Measurements from ENCODE around the gene SH3PXD2A.
"Not testable (repeated sequence)": the region's sequence is repeated elsewhere in the genome, so short reads cannot be mapped to it uniquely, and the experiment has no call there.

SH3PXD2A gene

DNA sequence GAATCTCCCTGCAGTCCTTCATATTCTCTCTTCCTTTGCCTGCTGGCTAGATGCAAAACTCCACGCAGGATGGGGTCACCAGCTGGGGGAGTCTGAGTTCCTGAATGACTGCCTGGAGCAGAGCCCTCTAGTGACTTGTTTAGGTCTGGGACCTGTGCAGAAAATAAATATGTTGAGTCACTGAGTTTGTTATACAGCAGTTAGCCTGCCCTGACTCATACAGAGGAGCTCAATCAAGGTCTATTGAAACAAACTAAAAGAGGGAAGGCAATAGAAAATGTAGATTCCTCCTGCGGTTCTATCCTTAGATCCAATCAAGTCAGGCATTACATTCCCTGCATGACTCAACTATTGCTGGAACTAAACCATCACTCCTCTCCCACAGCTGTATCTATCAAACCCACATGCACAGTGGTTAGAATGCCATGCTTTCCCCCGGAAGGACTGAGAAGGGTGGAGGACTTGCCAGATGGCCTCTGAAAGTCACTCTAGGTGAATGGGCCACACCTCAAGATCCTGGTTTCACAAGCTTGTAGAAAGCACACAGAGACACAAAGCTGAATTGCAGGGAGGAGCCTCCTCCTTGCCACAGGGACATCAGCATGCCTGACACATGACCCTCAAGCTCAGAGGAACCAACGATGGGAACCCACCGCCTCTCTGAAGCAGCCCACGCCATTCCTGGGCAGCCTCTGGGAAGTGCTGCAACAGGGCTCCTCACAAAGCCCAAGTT lies 73.9 kb downstream of the SH3PXD2A start:
- peaks cover 11 to 13% of the 10 kb centered on the region in 2 donors for H3K4me1 Mint-ChIP-seq
- no peaks in the 10 kb centered on the region for H3K36me3 Mint-ChIP-seq
- peaks cover 33 to 51% of the 10 kb centered on the region in 2 donors for H3K27me3 Mint-ChIP-seq
- H3K4me3 Mint-ChIP-seq = no peak overlapping the region
- H3K9me3 Mint-ChIP-seq = no peaks in the 10 kb centered on the region
- H3K27ac Mint-ChIP-seq = no peak overlapping the region
- DNase-seq (no peak), ATAC-seq (replicated peaks) (peak; percentile 23 to 46)

DNA sequence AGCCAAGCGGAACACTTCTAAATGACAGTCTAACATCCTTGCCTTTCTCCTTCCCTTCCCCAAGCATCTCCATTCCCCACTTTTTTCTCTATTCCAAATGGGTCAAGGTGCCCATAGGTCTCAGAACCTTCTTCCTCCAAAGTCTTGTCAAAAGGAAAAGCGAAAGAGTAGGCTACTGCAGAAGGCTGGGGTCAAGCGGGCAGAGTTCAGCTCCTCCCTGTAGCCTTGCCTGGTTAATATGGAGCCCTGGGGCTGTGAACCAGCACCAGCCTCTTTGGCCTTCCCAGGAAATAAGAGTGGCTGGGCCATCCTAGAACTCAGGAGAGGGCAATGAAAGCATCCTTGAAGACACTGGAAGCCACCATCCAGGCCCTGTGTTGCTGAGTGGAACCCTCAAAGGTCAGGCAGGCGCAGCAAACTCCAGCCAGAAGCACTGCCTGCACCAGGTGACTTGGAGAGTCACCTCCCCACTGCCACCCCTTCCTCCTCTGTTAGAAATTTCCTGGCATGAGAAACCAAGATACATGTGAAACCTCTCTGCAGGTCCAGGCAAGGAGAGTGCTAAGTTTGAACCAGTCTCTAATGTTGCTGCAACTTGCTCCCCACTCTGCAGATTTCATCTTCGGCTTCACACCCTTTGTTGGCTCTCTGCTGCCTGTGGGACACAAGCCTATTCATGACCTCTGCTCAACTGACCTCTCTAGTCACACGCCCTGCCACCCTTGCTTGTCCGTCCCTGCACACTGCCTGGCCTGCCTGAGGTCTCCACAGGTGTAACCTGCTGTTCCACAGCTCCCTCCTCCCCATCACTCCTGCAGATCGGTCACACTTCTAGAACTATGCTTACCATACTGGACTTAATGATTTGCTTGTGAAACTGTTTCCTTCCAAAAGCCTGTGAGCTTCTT lies 74.9 kb downstream of the SH3PXD2A start:
- H3K4me1 Mint-ChIP-seq = peaks cover 11 to 19% of the 10 kb centered on the region in 2 donors
- no peaks in the 10 kb centered on the region for H3K36me3 Mint-ChIP-seq
- ATAC-seq (replicated peaks) (no peak), DNase-seq (no peak)
- peak overlapping the region; percentile 26 for H3K27ac Mint-ChIP-seq
- no peaks in the 10 kb centered on the region for H3K9me3 Mint-ChIP-seq
- peaks cover 33 to 46% of the 10 kb centered on the region in 2 donors for H3K27me3 Mint-ChIP-seq
- no peak overlapping the region for H3K4me3 Mint-ChIP-seq

DNA sequence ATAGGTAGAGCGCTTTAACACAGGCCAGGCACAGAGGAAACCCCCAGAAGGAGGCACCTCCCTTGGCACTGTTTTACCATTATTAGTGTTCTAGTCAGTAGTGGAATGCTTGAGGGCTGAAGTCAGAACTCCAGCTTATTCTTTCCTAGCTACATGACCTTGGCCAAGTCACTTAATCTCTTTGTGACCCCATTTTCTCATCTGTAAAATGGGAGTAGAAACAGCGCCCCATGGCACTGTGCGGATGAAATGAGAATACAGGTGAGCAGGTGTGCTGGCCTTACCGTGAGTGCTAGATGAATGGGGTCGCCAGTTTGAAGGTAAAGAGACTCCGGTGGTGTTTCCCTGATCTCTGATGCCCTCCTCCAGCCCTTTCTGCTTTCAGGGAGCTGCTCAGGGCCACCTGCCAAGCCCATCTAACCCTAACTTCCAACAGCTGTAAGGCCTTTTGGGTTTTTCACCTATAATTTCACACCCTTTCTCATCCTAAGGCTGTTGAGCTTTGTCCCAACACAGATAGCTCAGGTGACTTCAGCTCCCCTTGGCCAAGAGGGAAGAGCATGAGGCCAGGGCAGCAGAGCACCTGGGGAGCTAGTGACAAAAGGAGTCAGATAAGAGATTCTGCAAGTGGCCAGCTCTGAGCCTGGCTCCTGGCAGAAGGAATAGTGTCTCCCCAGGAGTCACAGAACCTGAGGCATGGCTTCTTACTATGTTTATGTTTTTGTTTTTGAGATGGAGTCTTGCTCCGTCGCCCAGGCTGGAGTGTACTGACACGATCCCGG lies 76.8 kb downstream of the SH3PXD2A start:
- H3K36me3 Mint-ChIP-seq = no peaks in the 10 kb centered on the region
- peaks cover 24 to 28% of the 10 kb centered on the region in 2 donors for H3K27me3 Mint-ChIP-seq
- peaks cover 2 to 10% of the 10 kb centered on the region in 2 donors for H3K9me3 Mint-ChIP-seq
- ATAC-seq (replicated peaks) = no peak
- H3K4me3 Mint-ChIP-seq = no peak overlapping the region
- no peak overlapping the region for H3K27ac Mint-ChIP-seq
- no peak for DNase-seq
- peaks cover 14 to 19% of the 10 kb centered on the region in 2 donors for H3K4me1 Mint-ChIP-seq

DNA sequence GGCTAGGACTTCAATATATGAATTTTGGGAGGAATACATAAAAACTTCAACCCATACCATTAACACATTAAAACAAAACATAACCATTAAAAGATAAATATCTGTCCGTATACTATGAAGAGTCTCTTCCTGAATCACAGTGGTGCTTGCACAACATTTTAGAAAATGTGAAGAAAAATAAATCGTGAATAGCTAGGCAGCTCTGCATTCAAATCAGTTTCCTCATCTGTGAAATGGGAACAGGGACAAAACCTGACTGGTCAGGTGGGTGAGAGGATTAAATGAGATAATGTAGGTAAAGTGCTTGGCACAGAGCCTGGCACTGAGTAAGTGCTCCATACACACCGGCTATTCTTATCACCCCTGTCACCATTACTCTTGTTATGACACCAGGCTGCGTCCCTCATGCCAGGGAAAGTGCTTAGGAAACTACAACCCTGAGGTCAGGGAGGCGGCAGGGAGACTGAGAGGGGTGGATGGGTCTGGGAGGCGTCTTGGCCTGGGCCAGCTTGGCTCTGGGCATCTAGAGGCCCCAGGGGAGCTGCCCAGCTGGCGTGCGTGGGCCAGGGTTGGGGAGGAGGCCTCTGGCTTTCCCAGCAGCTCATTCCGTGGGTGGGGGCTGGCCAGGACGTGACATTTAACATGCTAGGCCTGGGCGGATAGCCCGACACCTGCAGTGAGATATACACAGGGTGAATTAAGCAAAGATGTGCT lies 78.3 kb downstream of the SH3PXD2A start:
- Mint-ChIP-seq H3K9me3 (peaks cover 2 to 10% of the 10 kb centered on the region in 2 donors), H3K36me3 (no peaks in the 10 kb centered on the region), H3K27ac (peak overlapping the region; percentile 32), H3K4me3 (no peak overlapping the region), H3K27me3 (peaks cover 11 to 20% of the 10 kb centered on the region in 2 donors), H3K4me1 (peaks cover 19 to 29% of the 10 kb centered on the region in 2 donors)
- DNase-seq = peak; percentile 56
- ATAC-seq (replicated peaks) = peak; percentile 53 to 68

DNA sequence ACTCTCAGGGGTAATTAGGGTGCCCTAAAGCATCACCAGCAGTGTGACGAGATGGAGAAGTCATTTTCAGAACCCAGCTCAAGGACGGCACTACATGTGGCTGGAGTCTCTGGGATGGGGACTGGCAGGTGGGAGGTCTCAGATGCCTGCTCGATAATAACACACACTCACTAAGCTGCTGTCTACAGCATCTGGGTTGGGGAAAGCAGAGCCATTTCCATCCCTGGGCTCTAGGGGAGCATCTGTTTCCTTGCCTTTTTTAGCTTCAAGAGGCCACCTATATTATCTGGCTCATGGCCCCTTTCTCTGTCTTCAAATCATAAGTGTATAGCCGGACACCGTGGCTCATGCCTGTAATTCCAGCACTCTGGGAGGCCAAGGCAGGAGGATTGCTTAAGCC lies 79.6 kb downstream of the SH3PXD2A start:
- Mint-ChIP-seq H3K4me3 (no peak overlapping the region), H3K9me3 (peaks cover 2 to 10% of the 10 kb centered on the region in 2 donors), H3K36me3 (no peaks in the 10 kb centered on the region), H3K4me1 (peaks cover 29 to 41% of the 10 kb centered on the region in 2 donors), H3K27me3 (peaks cover 2 to 9% of the 10 kb centered on the region in 2 donors), H3K27ac (no peak overlapping the region)
- DNase-seq = no peak
- no peak for ATAC-seq (replicated peaks)

DNA sequence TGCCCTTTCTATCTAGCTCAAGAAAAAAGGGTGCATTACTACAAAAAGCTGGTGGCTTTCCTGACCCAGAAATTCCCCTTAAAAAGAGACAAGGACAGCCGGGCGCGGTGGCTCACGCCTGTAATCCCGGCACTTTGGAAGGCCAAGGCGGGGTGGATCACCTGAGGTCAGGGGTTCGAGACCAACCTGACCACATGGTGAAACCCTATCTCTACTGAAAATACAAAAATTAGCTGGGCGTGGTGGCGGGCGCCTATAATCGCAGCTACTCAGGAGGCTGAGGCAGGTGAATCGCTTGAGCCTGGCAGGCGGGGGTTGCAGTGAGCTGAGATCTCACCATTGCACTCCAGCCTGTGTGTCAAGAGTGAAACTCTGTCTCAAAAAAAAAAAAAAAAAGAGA lies 82.5 kb downstream of the SH3PXD2A start:
- H3K4me3 Mint-ChIP-seq = peak overlapping the region; percentile 86
- H3K9me3 Mint-ChIP-seq = peaks cover 2 to 10% of the 10 kb centered on the region in 2 donors

DNA sequence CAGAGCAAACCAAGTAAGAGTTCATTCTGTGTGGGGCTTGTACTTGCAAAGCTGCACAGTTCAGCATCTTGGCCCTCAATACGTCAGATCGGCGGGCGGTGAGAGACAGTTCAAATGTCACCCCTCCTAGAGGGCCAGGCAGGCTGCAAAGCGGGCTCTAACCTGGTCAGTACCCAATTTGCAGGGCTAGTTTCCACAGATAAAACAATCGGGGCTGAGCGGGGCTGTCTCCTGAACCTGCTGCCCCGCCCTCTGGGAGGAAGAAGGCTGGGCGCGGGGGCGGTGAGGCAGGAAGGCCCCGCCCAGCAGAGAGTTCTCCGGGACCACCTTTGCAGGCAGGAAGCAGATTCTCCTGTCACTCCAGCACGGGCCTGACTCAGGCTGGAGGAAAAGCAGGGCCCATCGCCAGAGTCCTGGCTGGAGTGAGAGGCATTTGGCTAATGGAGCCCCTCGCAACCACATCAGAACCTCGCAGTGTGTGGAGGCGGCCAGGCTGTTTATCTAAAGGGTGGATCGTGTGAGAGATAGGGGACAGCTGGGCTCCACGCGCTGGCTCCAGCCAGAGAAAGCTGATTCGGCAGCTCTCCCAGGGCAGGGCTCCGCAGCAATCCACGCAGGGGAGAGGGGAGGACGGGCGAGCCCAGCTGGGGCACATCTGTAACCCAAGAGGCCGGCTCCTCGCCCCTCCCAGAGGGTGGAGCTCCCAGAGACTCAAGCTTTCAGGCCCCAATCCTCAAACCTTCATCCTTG lies 83.1 kb downstream of the SH3PXD2A start:
- peak; percentile 65 to 74 for ATAC-seq (replicated peaks)
- H3K4me3 Mint-ChIP-seq = peak overlapping the region; percentile 86
- H3K9me3 Mint-ChIP-seq = peaks cover 2 to 10% of the 10 kb centered on the region in 2 donors

More for the DNA sequence above, 82.5 kb downstream of the SH3PXD2A start:
- H3K36me3 Mint-ChIP-seq; ATAC-seq (replicated peaks); H3K27me3 Mint-ChIP-seq; DNase-seq; H3K27ac Mint-ChIP-seq: not testable (repeated sequence)
- peaks cover 47 to 71% of the 10 kb centered on the region in 2 donors for H3K4me1 Mint-ChIP-seq

DNA sequence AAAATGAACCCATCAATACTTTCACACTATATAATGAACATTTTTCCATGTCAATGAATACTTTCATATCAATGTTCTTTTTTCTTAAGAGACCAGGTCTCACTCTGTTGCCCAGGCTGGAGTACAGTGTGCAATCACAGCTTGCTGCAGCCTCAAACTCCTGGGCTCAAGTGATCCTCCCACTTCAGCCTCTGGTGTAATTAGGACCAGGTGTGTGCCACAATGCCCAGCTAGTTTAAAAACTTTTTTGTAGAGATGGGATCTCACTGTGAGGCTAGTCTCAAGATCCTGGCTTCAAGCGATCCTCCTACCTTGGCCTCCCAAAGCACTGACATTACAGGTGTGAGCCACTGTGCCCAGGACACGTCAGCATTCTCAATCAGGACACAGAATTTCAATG lies 85.2 kb downstream of the SH3PXD2A start:
- H3K4me3 Mint-ChIP-seq = no peak overlapping the region
- H3K27ac Mint-ChIP-seq = no peak overlapping the region

More for the DNA sequence above, 83.1 kb downstream of the SH3PXD2A start:
- DNase-seq = peak; percentile 26
- Mint-ChIP-seq H3K27ac (peak overlapping the region; percentile 83), H3K4me1 (peaks cover 44 to 67% of the 10 kb centered on the region in 2 donors), H3K27me3 (no peaks in the 10 kb centered on the region), H3K36me3 (no peaks in the 10 kb centered on the region)

DNA sequence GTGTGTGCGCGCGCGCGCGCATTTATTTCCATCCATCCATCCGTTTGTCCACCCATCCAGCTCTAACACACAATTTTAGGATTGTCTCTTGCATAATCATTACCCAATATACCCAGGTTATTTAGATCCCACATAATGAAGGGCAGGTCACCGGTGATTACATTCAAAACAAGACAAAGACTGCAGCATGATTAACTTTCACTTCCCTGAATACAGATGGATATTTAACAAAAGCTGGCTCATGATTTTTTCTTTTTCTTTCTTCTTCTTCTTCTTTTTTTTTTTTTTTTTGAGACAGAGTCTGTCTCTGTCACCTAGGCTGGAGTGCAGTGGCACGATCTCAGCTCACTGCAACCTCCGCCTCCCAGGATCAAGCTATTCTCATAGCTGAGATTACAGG lies 86.2 kb downstream of the SH3PXD2A start:
- Mint-ChIP-seq H3K27ac (no peak overlapping the region), H3K9me3 (peaks cover under 1 to 3% of the 10 kb centered on the region in 2 donors), H3K36me3 (no peaks in the 10 kb centered on the region), H3K4me3 (no peak overlapping the region), H3K27me3 (no peaks in the 10 kb centered on the region), H3K4me1 (peaks cover 47 to 68% of the 10 kb centered on the region in 2 donors)
- DNase-seq = no peak
- ATAC-seq (replicated peaks) = peak; percentile 66 to 67

More for the DNA sequence above, 85.2 kb downstream of the SH3PXD2A start:
- DNase-seq = no peak
- no peaks in the 10 kb centered on the region for H3K27me3 Mint-ChIP-seq
- peaks cover 45 to 64% of the 10 kb centered on the region in 2 donors for H3K4me1 Mint-ChIP-seq
- H3K9me3 Mint-ChIP-seq = peaks cover 2 to 10% of the 10 kb centered on the region in 2 donors
- no peak for ATAC-seq (replicated peaks)
- no peaks in the 10 kb centered on the region for H3K36me3 Mint-ChIP-seq

DNA sequence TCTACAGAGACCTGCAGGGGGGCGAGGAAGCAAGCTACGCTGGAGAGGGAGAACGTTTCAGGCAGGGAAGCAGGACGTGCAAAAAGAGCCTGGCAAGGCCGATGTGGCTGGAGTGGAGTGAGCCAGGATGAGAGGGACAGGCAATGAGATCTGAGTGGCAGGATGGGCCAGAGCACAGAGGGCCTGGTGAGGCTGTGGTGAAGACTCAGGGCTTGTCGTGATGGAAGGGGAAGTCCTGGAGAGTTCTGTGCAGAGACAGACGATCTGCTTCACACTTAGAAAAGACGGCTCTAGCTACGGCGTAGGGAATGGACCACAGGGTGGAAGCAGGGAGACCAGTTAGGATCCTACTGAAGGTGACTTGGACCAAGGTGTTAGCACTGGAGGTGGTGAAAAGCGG lies 87.0 kb downstream of the SH3PXD2A start:
- Mint-ChIP-seq H3K27me3 (no peaks in the 10 kb centered on the region), H3K4me1 (peaks cover 54 to 77% of the 10 kb centered on the region in 2 donors), H3K9me3 (peaks cover 0 to 4% of the 10 kb centered on the region in 2 donors), H3K4me3 (no peak overlapping the region), H3K27ac (no peak overlapping the region), H3K36me3 (no peaks in the 10 kb centered on the region)
- ATAC-seq (replicated peaks) (no peak), DNase-seq (no peak)

DNA sequence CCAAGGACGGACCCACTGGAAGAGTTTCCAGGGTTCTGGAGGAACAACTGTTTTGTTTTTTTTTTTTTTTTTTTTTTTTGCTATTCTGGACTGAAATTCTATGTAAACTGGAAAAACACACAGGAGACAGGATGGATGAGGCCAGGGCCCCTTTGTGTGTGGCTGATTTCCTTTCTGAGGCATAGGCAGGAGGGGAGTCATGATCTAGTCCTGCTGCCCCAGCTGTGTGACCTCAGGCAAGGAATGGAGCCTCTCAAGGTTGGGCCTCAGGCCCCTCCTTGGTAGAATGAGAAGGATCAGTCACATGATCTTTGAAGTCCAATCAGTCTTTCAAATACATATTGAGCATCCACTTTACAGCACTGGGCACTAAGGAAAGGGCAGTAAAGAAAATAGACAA lies 87.6 kb downstream of the SH3PXD2A start:
- Mint-ChIP-seq H3K9me3 (peaks cover 0 to 4% of the 10 kb centered on the region in 2 donors), H3K4me3 (no peak overlapping the region), H3K27me3 (no peaks in the 10 kb centered on the region), H3K27ac (no peak overlapping the region), H3K4me1 (peaks cover 54 to 80% of the 10 kb centered on the region in 2 donors), H3K36me3 (no peaks in the 10 kb centered on the region)
- no peak for DNase-seq
- ATAC-seq (replicated peaks) = no peak

DNA sequence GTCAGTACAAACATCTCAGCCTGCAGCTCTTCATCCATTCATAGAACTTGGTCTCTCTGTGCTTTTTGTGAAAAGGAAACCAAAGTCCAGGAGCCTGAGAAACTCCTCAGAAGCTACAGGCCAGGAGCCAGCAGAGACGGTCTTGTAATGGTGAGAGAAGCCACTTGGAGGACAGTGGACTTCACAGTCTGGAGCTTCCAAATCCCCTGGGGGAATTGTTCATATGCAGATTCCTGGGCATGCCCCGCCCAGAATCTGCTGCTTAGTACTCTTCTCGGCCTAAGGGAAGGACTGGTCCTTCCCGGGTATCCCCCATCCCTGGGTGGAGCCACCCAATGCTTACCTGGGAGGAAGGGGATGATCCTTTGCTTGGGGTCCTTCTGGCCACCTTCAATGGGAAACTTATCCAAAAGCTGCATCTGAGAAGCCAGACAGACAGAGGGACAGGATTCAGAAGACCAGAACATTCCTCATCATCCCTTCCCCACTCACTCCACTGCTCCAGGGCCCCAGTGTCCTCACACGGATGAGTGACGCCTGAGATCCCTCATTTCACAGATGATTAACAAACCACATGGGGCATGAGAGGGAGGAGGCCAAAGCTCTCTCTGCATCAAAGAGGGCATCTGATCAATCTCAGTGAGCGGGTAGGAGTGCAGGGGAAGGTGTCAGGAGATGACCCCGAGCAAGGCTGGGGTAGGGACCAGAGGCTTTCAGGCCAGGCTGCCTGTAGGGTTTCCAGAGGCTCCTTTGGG lies 88.4 kb downstream of the SH3PXD2A start:
- H3K4me3 Mint-ChIP-seq = no peak overlapping the region
- DNase-seq (no peak), ATAC-seq (replicated peaks) (no peak)
- H3K9me3 Mint-ChIP-seq = peaks cover 0 to 4% of the 10 kb centered on the region in 2 donors
- H3K36me3 Mint-ChIP-seq = no peaks in the 10 kb centered on the region
- H3K27me3 Mint-ChIP-seq = peaks cover 0 to under 1% of the 10 kb centered on the region in 2 donors
- no peak overlapping the region for H3K27ac Mint-ChIP-seq
- H3K4me1 Mint-ChIP-seq = peaks cover 48 to 74% of the 10 kb centered on the region in 2 donors

All from stimulated activated naive B cell treated with anti-CD40 and anti-IgM and Interleukin-4, amounts not matched to agents 10 μg/mL and 1 μg/mL and 100 μg/mL, for 72 hours (primary cell).